ENCODE results near the gene GNAS-AS1.

DNA sequence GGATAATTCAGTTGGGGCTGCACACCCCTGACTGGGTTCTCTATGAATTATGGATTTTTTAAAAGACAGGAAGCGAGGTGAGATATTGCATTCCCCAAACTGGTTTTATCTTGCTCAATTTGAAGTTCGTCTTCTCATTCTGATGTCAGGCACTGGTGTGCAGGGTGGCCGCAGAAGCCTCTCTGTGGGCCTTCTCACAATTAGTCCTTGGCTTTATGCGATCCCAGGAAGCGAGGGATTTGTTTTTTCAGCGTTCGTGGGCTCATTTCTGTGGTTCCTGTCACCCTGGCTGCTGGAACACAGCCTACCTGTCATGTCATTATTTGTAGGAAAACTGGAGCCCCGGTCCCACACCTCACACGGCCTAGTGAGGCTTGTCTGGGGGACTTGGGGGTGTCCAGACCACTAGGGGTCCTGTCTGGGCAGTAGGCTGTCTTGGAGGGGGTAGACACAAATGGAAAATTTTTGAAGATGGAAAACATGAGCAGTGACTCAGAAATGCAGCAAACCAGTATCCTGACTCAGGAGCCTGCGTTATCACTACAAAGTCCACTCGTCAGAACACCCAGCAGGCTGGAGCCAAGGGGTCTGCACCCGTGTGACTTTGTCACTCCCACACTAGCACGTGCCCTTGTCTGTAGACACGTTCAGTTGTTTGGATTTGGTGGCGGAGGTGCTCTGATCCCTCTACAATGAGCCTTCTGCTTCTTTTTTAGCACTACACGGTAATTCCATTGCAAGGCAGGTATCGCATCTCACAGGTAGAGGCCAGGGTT lies 42.2 kb downstream of the GNAS-AS1 start:
- TF ChIP-seq RAD21 (IDR thresholded peaks at IDR 0.05; ENCODE audit: insufficient read depth, low read depth, low read length) (no peak), EZH2 (IDR thresholded peaks at IDR 0.05; ENCODE audit: borderline replicate concordance, control insufficient read depth, low read depth, low read length) (no peak), CREB1 (IDR thresholded peaks at IDR 0.05; ENCODE audit: low read depth) (no peak), NR2C2 (IDR thresholded peaks at IDR 0.05; ENCODE audit: borderline replicate concordance, control insufficient read depth, insufficient read length, low read depth) (no peak), CBX5 (IDR thresholded peaks at IDR 0.05; ENCODE audit: low read depth) (no peak), BRCA1 (IDR thresholded peaks at IDR 0.05; ENCODE audit: low read depth, low read length) (no peak), POLR2A (IDR thresholded peaks at IDR 0.05; ENCODE audit: low read depth, low read length) (no peak), HDAC6 (IDR thresholded peaks at IDR 0.05; ENCODE audit: unreplicated experiment) (no peak), CBFB (IDR thresholded peaks at IDR 0.05; ENCODE audit: low read depth) (no peak), BCL11A (IDR thresholded peaks at IDR 0.05; ENCODE audit: low read depth, low read length) (no peak)
- TF ChIP-seq, protein P1, sequence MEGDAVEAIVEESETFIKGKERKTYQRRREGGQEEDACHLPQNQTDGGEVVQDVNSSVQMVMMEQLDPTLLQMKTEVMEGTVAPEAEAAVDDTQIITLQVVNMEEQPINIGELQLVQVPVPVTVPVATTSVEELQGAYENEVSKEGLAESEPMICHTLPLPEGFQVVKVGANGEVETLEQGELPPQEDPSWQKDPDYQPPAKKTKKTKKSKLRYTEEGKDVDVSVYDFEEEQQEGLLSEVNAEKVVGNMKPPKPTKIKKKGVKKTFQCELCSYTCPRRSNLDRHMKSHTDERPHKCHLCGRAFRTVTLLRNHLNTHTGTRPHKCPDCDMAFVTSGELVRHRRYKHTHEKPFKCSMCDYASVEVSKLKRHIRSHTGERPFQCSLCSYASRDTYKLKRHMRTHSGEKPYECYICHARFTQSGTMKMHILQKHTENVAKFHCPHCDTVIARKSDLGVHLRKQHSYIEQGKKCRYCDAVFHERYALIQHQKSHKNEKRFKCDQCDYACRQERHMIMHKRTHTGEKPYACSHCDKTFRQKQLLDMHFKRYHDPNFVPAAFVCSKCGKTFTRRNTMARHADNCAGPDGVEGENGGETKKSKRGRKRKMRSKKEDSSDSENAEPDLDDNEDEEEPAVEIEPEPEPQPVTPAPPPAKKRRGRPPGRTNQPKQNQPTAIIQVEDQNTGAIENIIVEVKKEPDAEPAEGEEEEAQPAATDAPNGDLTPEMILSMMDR (IDR thresholded peaks at IDR 0.05 in 2 of 3, conservative IDR thresholded peaks at IDR 0.05 in 1 of 3; ENCODE audit: control insufficient read depth in 2 of 3, extremely low read depth in 1 of 3, insufficient read depth in 1 of 3, low read depth in 3 of 3, low read length in 3 of 3), result no peak
- TF ChIP-seq, protein P2, sequence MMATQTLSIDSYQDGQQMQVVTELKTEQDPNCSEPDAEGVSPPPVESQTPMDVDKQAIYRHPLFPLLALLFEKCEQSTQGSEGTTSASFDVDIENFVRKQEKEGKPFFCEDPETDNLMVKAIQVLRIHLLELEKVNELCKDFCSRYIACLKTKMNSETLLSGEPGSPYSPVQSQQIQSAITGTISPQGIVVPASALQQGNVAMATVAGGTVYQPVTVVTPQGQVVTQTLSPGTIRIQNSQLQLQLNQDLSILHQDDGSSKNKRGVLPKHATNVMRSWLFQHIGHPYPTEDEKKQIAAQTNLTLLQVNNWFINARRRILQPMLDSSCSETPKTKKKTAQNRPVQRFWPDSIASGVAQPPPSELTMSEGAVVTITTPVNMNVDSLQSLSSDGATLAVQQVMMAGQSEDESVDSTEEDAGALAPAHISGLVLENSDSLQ (IDR thresholded peaks at IDR 0.05), result no peak
